Loucy (cell line): Measurements from ENCODE around the gene RMND5A.

ENCODE experiments used
- H2AFZ ChIP-seq: fragments of 200-600 bp; sonication (generic); 2 replicates; pipeline ENCODE4 v1.6.0; 2016; ENCODE audit warnings: antibody characterized with exemption, mild to moderate bottlenecking, low read length, moderate library complexity
- H3F3A ChIP-seq: fragments of 200-600 bp; 2 replicates; pipeline ENCODE4 v1.6.0; 2016; ENCODE audit warnings: antibody characterized with exemption, low read depth, mild to moderate bottlenecking
- H3K27me3 ChIP-seq: fragments of 200-600 bp; sonication (generic); 2 replicates; pipeline ENCODE4 v1.6.1; 2014; ENCODE audit warnings: low read length, mild to moderate bottlenecking; ENCODE audit not compliant: insufficient read depth, poor library complexity, severe bottlenecking
- H3K36me3 ChIP-seq: fragments of 200-600 bp; sonication (generic); 2 replicates; pipeline ENCODE4 v1.6.1; 2016; ENCODE audit warnings: low read length; ENCODE audit not compliant: insufficient read depth
- H3K4me1 ChIP-seq: fragments of 200-600 bp; sonication (generic); 2 replicates; pipeline ENCODE4 v1.5.1; 2014; ENCODE audit warnings: low read length, mild to moderate bottlenecking; ENCODE audit not compliant: insufficient read depth, poor library complexity, severe bottlenecking
- H3K4me2 ChIP-seq: fragments of 200-600 bp; sonication (generic); 2 replicates; pipeline ENCODE4 v1.6.0; 2014; ENCODE audit warnings: antibody characterized with exemption, low read length, low read depth, mild to moderate bottlenecking; ENCODE audit not compliant: poor library complexity, severe bottlenecking
- H3K4me3 ChIP-seq: fragments of 200-600 bp; sonication (generic); 2 replicates; pipeline ENCODE4 v1.5.1; 2014; ENCODE audit warnings: low read length, mild to moderate bottlenecking, mixed read lengths; ENCODE audit not compliant: poor library complexity, severe bottlenecking
- H3K79me2 ChIP-seq: fragments of 200-600 bp; sonication (generic); 2 replicates; pipeline ENCODE4 v1.6.1; 2014; ENCODE audit warnings: low read length; ENCODE audit not compliant: insufficient read depth
- H3K9ac ChIP-seq: fragments of 200-600 bp; sonication (generic); 2 replicates; pipeline ENCODE4 v1.6.0; 2014; ENCODE audit warnings: mild to moderate bottlenecking, low read depth, low read length, moderate library complexity; ENCODE audit not compliant: poor library complexity, severe bottlenecking
- H3K9me2 ChIP-seq: fragments of 200-600 bp; sonication (generic); replicated peaks from 2 replicates; pipeline ENCODE4 v1.6.1; 2016; ENCODE audit warnings: low read depth, low read length, mixed read lengths
- H3K9me3 ChIP-seq: fragments of 200-600 bp; sonication (generic); 2 replicates; pipeline ENCODE4 v1.6.1; 2014; ENCODE audit warnings: mild to moderate bottlenecking, antibody characterized with exemption, low read length, low read depth; ENCODE audit not compliant: insufficient read depth
- H4K20me1 ChIP-seq: fragments of 200-600 bp; sonication (generic); 2 replicates; pipeline ENCODE4 v1.6.0; 2014; ENCODE audit warnings: antibody characterized with exemption, low read length, mild to moderate bottlenecking; ENCODE audit not compliant: insufficient read depth, poor library complexity, severe bottlenecking
- EZH2phosphoT487 ChIP-seq: fragments of 200-600 bp; IDR thresholded peaks from 2 replicates; pipeline ENCODE4 v1.6.1; 2018; ENCODE audit warnings: antibody characterized with exemption, mild to moderate bottlenecking, moderate library complexity, borderline replicate concordance
- TF ChIP-seq, protein P1 (sequence below): fragments of 200-600 bp; sonication (generic); conservative IDR thresholded peaks from 2 replicates; pipeline ENCODE4 v1.5.1; 2014; ENCODE audit warnings: mild to moderate bottlenecking, antibody characterized with exemption, low read length

RMND5A gene

DNA sequence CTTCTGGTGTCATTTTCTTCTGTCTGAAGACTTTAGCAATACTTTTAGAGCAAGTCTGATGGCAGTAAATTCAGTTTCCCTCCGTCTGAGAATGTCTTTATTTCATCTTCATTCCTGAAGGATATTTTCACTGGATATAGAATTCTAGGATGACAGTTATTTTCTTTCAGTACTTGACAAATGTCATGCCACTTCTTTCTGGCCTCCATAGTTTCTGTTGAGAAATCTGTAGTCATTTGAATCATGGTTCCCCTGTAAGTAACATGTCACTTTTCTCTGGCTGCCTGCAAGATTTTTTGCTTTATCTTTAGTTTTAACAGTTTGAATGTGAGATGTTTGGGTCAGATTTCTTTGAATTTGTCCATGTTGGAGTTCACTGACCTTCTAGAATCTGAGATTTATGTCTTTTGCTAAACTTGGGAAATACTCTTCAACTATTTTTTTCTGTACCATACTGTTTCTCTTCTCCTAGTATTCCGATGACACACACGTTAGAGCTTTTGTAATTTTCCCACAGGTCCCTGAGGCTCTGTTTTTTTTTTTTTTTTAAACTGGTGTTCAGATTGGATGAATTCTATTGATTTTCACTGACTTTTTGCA lies 30.2 kb downstream of the RMND5A start:
- no peak overlapping the region for H3K9ac ChIP-seq
- H4K20me1 ChIP-seq, result peaks cover 35% of the 10 kb centered on the region
- TF ChIP-seq EZH2phosphoT487, result no peak
- TF ChIP-seq, protein P1, sequence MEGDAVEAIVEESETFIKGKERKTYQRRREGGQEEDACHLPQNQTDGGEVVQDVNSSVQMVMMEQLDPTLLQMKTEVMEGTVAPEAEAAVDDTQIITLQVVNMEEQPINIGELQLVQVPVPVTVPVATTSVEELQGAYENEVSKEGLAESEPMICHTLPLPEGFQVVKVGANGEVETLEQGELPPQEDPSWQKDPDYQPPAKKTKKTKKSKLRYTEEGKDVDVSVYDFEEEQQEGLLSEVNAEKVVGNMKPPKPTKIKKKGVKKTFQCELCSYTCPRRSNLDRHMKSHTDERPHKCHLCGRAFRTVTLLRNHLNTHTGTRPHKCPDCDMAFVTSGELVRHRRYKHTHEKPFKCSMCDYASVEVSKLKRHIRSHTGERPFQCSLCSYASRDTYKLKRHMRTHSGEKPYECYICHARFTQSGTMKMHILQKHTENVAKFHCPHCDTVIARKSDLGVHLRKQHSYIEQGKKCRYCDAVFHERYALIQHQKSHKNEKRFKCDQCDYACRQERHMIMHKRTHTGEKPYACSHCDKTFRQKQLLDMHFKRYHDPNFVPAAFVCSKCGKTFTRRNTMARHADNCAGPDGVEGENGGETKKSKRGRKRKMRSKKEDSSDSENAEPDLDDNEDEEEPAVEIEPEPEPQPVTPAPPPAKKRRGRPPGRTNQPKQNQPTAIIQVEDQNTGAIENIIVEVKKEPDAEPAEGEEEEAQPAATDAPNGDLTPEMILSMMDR, result no peak
- H3K4me2 ChIP-seq, result no peak overlapping the region
- no peak overlapping the region for H2AFZ ChIP-seq
- no peaks in the 10 kb centered on the region for H3K4me1 ChIP-seq
- peaks cover 64% of the 10 kb centered on the region for H3K79me2 ChIP-seq
- H3K36me3 ChIP-seq, result peaks cover 86% of the 10 kb centered on the region
- H3K9me2 ChIP-seq, result no peaks in the 10 kb centered on the region
- H3K9me3 ChIP-seq, result peaks cover 11% of the 10 kb centered on the region; the same call in 1 of the 2 replicates
- H3K27me3 ChIP-seq, result no peaks in the 10 kb centered on the region
- no peaks in the 10 kb centered on the region for H3F3A ChIP-seq
- no peak overlapping the region for H3K4me3 ChIP-seq

DNA sequence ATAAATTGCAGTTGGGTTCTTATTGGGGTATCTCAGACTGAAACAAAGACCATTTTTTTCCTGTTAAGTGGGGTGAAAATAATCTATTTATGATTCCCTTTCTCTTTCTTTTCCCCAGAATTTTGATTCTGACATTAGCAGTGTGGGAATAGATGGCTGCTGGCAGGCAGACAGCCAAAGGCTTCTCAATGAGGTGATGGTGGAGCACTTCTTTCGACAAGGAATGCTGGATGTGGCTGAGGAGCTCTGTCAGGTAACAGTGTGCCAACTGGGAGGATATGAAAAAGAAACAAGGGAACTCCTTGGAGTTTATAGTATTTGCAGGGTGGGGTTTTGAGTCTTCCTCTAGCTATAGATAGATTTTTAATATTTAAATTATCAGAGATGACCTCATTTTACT lies 31.7 kb downstream of the RMND5A start:
- peaks cover 25% of the 10 kb centered on the region for H4K20me1 ChIP-seq
- H3K79me2 ChIP-seq, result peaks cover 50% of the 10 kb centered on the region
- no peak overlapping the region for H3K9ac ChIP-seq
- H3K27me3 ChIP-seq, result no peaks in the 10 kb centered on the region
- TF ChIP-seq, protein P1, result no peak
- TF ChIP-seq EZH2phosphoT487, result no peak
- no peaks in the 10 kb centered on the region for H3K4me1 ChIP-seq
- H3K9me2 ChIP-seq, result no peaks in the 10 kb centered on the region
- H3K4me2 ChIP-seq, result no peak overlapping the region
- peaks cover 85% of the 10 kb centered on the region for H3K36me3 ChIP-seq
- no peaks in the 10 kb centered on the region for H3F3A ChIP-seq
- no peak overlapping the region for H2AFZ ChIP-seq
- H3K9me3 ChIP-seq, result peaks cover 11% of the 10 kb centered on the region; the same call in 1 of the 2 replicates
- no peak overlapping the region for H3K4me3 ChIP-seq

DNA sequence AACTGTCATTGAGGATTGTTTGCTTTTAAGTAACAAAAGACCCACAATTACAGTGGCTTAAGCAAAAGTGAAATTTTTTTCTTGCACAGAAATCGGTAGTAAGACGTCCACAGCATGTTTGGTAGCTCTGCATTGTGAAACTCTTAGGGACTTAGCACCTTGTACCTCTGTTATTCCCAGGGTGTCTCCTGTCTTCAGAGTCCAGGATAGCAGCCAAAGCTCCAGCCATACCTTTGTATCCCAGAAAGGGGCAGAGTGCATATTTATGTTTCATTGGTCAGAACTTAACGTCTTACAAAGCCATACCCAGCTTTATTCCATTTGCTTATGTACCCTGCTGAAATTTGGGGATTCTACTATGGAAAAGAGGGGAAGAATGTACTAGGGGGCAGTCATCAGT lies 32.8 kb downstream of the RMND5A start:
- Histone ChIP-seq H3K4me2 (no peak overlapping the region), H3K9me2 (no peaks in the 10 kb centered on the region), H3F3A (no peaks in the 10 kb centered on the region), H2AFZ (no peak overlapping the region), H3K27me3 (no peaks in the 10 kb centered on the region), H4K20me1 (peaks cover 15% of the 10 kb centered on the region), H3K9me3 (peaks cover 11% of the 10 kb centered on the region; the same call in 1 of the 2 replicates), H3K4me3 (no peak overlapping the region), H3K9ac (no peak overlapping the region), H3K36me3 (peaks cover 79% of the 10 kb centered on the region), H3K4me1 (no peaks in the 10 kb centered on the region), H3K79me2 (peaks cover 39% of the 10 kb centered on the region; the same call in 1 of the 2 replicates)
- TF ChIP-seq, protein P1, result no peak
- no peak for TF ChIP-seq EZH2phosphoT487
